ENCODE measurements around the gene ABHD8.

Gene ABHD8

DNA sequence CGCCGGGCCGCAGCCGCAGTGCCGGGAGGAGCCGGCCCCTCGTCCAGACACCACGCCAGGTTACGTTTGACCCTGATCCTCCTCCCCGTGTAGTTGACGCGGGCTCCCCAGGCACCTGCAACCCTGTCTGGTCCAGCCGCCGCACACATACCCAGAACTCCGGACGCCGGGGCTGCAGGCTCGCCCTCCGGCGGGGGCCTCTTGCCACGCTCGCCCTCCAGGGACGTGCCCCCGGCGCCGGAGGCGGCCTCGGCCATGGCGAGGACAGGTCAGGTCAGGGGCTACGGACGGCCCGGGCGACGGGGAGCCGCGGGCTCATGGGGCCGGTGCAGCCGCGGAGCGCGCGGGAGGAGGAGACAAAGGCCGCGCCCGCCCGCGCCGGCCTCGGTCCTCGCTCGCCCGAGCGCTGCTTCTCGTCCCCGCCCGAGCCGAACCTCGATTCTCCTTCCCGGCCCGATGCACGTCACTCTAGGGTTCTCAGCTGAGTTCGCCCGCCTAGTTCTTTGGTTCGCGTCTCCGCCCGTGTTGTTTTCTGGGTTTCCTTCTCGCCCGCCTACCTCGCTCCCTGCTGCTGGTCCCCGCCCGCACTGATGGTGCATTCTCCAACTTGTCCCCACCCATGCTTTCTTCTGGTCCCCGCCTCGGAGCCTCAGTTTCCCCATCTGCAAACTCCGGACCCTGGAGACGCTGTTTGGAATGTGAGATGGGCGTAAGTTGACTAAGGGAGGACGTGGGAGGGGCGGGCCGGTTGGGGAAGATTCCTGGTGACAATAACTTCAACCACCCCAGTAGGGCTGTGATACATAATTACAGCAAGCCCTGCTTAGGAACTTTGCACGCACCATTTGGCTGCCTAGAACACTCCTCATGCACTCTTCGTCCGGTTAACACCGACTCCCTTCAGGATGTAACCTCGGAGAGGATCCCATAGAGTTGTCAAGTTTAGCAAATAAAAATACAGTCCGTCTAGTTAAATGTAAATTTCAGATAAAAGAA is 31.5 kb upstream of the ABHD8 start, which contains the start of gene ANO8:
Gene ANO8 (minus strand): TSS at position 442 of the 996 bp plus-strand sequence. CDS start 185 bp downstream, at position 257.
- no peaks in the 10 kb centered on the region for H3K27me3 ChIP-seq (ENCODE audit: insufficient read depth, low read length)
- H4K12ac ChIP-seq (ENCODE audit: low read depth, low read length) = peak within 1 kb of the TSS; percentile 73
- H2AFZ ChIP-seq (ENCODE audit: insufficient read depth, low read length, poor library complexity) = peak within 1 kb of the TSS; percentile 96
- peak within 1 kb of the TSS; percentile 90 for H3K4me2 ChIP-seq (ENCODE audit: low read length)
- H2BK120ac ChIP-seq (ENCODE audit: insufficient read depth, low read length, poor library complexity) = peak within 1 kb of the TSS; percentile 67
- peak within 1 kb of the TSS; percentile 68 for H3K4ac ChIP-seq (ENCODE audit: low read depth, low read length)
- H3K14ac ChIP-seq (ENCODE audit: low read length) = peak within 1 kb of the TSS; percentile 90
- peak within 1 kb of the TSS; percentile 90 for H4K91ac ChIP-seq (ENCODE audit: low read depth, low read length)
- H3K27ac ChIP-seq (ENCODE audit: low read depth, low read length) = peak within 1 kb of the TSS; percentile 70
- peaks cover 4% of the 10 kb centered on the region for H3K9me3 ChIP-seq (ENCODE audit: insufficient read depth, low read depth, low read length)
- peak within 1 kb of the TSS; percentile 63 for H2AK5ac ChIP-seq (ENCODE audit: low read length)
- peak within 1 kb of the TSS; percentile 88 for H4K8ac ChIP-seq (ENCODE audit: low read depth, low read length)
- H3K18ac ChIP-seq (ENCODE audit: low read length) = peak within 1 kb of the TSS; percentile 79
- peaks cover 2 to 12% of the 10 kb centered on the region in 2 experiments for H3K36me3 ChIP-seq (ENCODE audit: control insufficient read depth in 1 of 2, insufficient read depth in 2 of 2, low read length in 2 of 2)
- peaks cover 5% of the 10 kb centered on the region for H3K79me2 ChIP-seq (ENCODE audit: control insufficient read depth, insufficient read depth, low read length, poor library complexity)
- peak within 1 kb of the TSS; percentile 80 for H3K9ac ChIP-seq (ENCODE audit: low read length)
- H3K23ac ChIP-seq (ENCODE audit: low read length) = no peak within 1 kb of the TSS
- peak within 1 kb of the TSS; percentile 89 for H3K4me3 ChIP-seq (ENCODE audit: low read depth, low read length)
- H2BK5ac ChIP-seq (ENCODE audit: low read depth, low read length, poor library complexity) = peak within 1 kb of the TSS; percentile 58
- H3K79me1 ChIP-seq (ENCODE audit: low read length) = peaks cover 26% of the 10 kb centered on the region
- peak within 1 kb of the TSS; percentile 27 for H2BK12ac ChIP-seq (ENCODE audit: low read length)
- DNase-seq = peak; percentile 93 to 96
- H3K4me1 ChIP-seq (ENCODE audit: control insufficient read depth in 1 of 2, insufficient read depth in 2 of 2, low read length in 2 of 2) = peaks cover 19 to 20% of the 10 kb centered on the region in 2 experiments
- no CpG with 5 or more reads among the region's 86 CpGs for WGBS (ENCODE audit: extremely low coverage, insufficient coverage, insufficient read length)

DNA sequence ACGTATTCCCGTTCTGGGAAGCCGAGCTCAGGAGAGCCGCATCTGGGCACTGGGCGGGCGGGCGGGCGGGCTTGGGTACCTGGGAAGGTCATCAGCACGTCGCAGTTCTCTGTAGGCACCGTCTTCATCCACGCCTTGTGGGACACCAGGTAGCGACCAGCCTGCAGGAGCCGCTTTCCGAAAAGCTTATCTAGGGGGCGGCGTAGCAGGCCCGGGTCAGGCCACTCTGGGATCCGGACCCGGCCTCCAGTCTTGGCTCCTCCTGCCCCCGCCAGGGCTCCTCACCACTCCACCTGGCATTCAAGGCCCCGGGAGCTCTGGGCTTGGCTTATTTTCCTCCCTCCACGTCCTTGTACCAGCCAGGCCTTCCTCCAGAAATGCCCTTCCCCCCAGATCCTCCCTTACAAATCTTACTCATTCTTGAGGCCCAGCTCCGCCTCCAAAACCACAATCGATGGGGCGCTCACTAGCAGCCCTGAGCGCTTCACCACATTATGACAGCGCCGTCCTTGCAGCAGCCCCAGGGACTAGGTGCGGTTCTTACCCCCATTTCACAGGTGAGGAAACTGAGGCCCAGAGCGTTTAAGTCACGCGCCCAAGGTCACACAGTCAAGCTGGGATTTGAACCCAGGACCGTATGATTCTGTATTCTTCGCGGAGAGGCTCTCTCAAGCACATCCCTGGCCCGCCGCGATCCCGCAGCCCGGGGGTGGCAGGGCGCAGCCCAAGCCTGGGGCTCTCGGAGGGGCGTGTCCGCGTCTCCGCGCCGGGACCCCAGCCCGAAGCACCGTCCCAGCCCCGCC is 30.6 kb upstream of the ABHD8 start:
- peak overlapping the region; percentile 20 for H4K12ac ChIP-seq (ENCODE audit: low read depth, low read length)
- H3K4me3 ChIP-seq (ENCODE audit: low read depth, low read length) = peak overlapping the region; percentile 89
- peaks cover 26% of the 10 kb centered on the region for H3K79me1 ChIP-seq (ENCODE audit: low read length)
- H3K36me3 ChIP-seq (ENCODE audit: control insufficient read depth in 1 of 2, insufficient read depth in 2 of 2, low read length in 2 of 2) = peaks cover 2 to 10% of the 10 kb centered on the region in 2 experiments
- DNase-seq = peak in 1 of 2 donors; percentile 15
- H3K4ac ChIP-seq (ENCODE audit: low read depth, low read length) = peak overlapping the region; percentile 6
- H2AFZ ChIP-seq (ENCODE audit: insufficient read depth, low read length, poor library complexity) = peak overlapping the region; percentile 96
- H3K4me1 ChIP-seq (ENCODE audit: control insufficient read depth in 1 of 2, insufficient read depth in 2 of 2, low read length in 2 of 2) = peaks cover 24 to 25% of the 10 kb centered on the region in 2 experiments
- no CpG with 5 or more reads among the region's 52 CpGs for WGBS (ENCODE audit: extremely low coverage, insufficient coverage, insufficient read length)
- peaks cover 4% of the 10 kb centered on the region for H3K9me3 ChIP-seq (ENCODE audit: insufficient read depth, low read depth, low read length)
- peak overlapping the region; percentile 70 for H3K27ac ChIP-seq (ENCODE audit: low read depth, low read length)
- H2BK120ac ChIP-seq (ENCODE audit: insufficient read depth, low read length, poor library complexity) = peak overlapping the region; percentile 64
- no peaks in the 10 kb centered on the region for H3K27me3 ChIP-seq (ENCODE audit: insufficient read depth, low read length)
- peak overlapping the region; percentile 25 for H2BK12ac ChIP-seq (ENCODE audit: low read length)
- H4K91ac ChIP-seq (ENCODE audit: low read depth, low read length) = peak overlapping the region; percentile 90
- peak overlapping the region; percentile 63 for H2AK5ac ChIP-seq (ENCODE audit: low read length)
- peak overlapping the region; percentile 90 for H3K4me2 ChIP-seq (ENCODE audit: low read length)
- H2BK5ac ChIP-seq (ENCODE audit: low read depth, low read length, poor library complexity) = no peak overlapping the region
- no peak overlapping the region for H3K23ac ChIP-seq (ENCODE audit: low read length)
- peaks cover 5% of the 10 kb centered on the region for H3K79me2 ChIP-seq (ENCODE audit: control insufficient read depth, insufficient read depth, low read length, poor library complexity)
- peak overlapping the region; percentile 19 for H3K18ac ChIP-seq (ENCODE audit: low read length)
- H3K9ac ChIP-seq (ENCODE audit: low read length) = no peak overlapping the region
- peak overlapping the region; percentile 90 for H3K14ac ChIP-seq (ENCODE audit: low read length)
- peak overlapping the region; percentile 88 for H4K8ac ChIP-seq (ENCODE audit: low read depth, low read length)

DNA sequence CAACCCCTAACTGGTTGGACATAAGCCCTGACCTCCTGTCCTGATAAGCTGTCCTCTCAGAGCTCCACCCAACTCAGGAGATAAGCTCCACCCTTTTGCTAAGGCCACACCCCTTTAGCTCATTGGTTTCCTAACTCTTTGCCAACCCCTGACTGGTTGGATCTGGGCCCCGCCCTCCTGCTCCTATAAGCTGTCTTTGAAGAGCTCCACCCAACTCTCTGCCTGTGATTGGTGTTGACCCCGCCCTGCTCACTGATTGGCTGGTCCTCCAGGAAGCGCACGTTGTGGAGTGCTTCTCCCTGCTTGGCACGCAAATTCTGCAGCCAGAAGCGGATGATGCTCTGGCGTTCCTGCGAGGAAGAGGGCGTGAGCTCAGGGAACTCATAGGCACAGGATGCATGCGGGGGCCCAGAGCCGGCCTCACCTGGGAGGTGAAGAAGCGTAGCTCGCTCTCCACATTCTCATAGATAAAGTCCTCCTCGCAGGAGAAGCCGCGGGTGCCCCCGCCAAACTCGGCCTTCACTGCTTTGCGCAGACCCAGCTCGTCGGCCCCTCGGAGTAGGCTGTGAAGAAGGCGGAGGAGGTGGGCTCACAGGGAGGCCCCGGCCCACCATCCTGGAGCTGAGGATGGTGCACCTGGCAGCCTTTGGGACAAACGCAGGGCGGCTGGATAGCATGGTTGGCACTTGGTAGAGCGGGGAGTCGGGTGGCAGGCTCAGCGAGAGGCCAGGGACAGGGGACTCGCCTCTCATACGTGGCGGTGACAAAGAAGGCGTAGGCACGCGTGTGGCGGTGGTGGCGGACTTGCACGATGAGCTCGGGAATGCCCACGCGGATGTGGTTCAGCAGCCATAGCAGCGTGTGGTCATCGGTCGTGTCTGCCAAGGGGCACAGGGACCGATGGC is 29.7 kb upstream of the ABHD8 start:
- Histone ChIP-seq H3K79me1 (ENCODE audit: low read length) (peaks cover 30% of the 10 kb centered on the region), H3K79me2 (ENCODE audit: control insufficient read depth, insufficient read depth, low read length, poor library complexity) (peaks cover 9% of the 10 kb centered on the region), H2BK5ac (ENCODE audit: low read depth, low read length, poor library complexity) (no peak overlapping the region), H3K23ac (ENCODE audit: low read length) (no peak overlapping the region), H3K9ac (ENCODE audit: low read length) (no peak overlapping the region), H2AFZ (ENCODE audit: insufficient read depth, low read length, poor library complexity) (no peak overlapping the region), H3K4me1 (ENCODE audit: control insufficient read depth in 1 of 2, insufficient read depth in 2 of 2, low read length in 2 of 2) (peaks cover 20 to 22% of the 10 kb centered on the region in 2 experiments), H2BK120ac (ENCODE audit: insufficient read depth, low read length, poor library complexity) (no peak overlapping the region), H3K18ac (ENCODE audit: low read length) (peak overlapping the region; percentile 1), H4K8ac (ENCODE audit: low read depth, low read length) (no peak overlapping the region), H3K27me3 (ENCODE audit: insufficient read depth, low read length) (no peaks in the 10 kb centered on the region), H3K4me3 (ENCODE audit: low read depth, low read length) (peak overlapping the region; percentile 7), H4K12ac (ENCODE audit: low read depth, low read length) (no peak overlapping the region), H4K91ac (ENCODE audit: low read depth, low read length) (no peak overlapping the region), H3K14ac (ENCODE audit: low read length) (no peak overlapping the region), H3K4me2 (ENCODE audit: low read length) (no peak overlapping the region), H2BK12ac (ENCODE audit: low read length) (no peak overlapping the region), H3K36me3 (ENCODE audit: control insufficient read depth in 1 of 2, insufficient read depth in 2 of 2, low read length in 2 of 2) (peaks cover 2 to 10% of the 10 kb centered on the region in 2 experiments), H3K9me3 (ENCODE audit: insufficient read depth, low read depth, low read length) (peaks cover 4% of the 10 kb centered on the region), H2AK5ac (ENCODE audit: low read length) (no peak overlapping the region), H3K27ac (ENCODE audit: low read depth, low read length) (no peak overlapping the region), H3K4ac (ENCODE audit: low read depth, low read length) (no peak overlapping the region)
- no CpG with 5 or more reads among the region's 45 CpGs for WGBS (ENCODE audit: extremely low coverage, insufficient coverage, insufficient read length)
- peak in 1 of 2 donors; percentile 28 for DNase-seq

Measured in trophoblast cell (in vitro differentiated cells and primary cell).